B cell (primary cell): ENCODE measurements around the gene CACYBP. TPM values are rescaled to one million over a fixed set of nuclear protein-coding genes. Genes with fewer than 3 reads are reported as not detected.

ENCODE experiments used
- ATAC-seq: fragments of 200-7000 bp; cut with Tn5 transposase; one replicate; pipeline ENCODE4 v1.10.0; 2021; ENCODE audit warnings: low read depth, mild to moderate bottlenecking, moderate number of reproducible peaks, moderate library complexity
- CTCF ChIA-PET: fragments of 350-600 bp; sonication (Branson Sonifier 250); formaldehyde crosslinking; loops from one replicate; lab custom pipeline; 2021; ENCODE audit warnings: antibody characterized with exemption, inconsistent platforms; lab: Charles Lee
- POLR2A ChIA-PET: fragments of 350-600 bp; sonication (Branson Sonifier 250); formaldehyde crosslinking; loops from one replicate; lab custom pipeline; 2021; ENCODE audit warnings: antibody characterized with exemption; lab: Charles Lee
- DNase-seq: peaks from one replicate; pipeline ENCODE4 v3.0.0; 2013
- H2AFZ ChIP-seq: 2 replicates; pipeline ENCODE4 v1.6.1; 2012; ENCODE audit warnings: mild to moderate bottlenecking, low read depth, low read length; ENCODE audit not compliant: insufficient read depth, poor library complexity, severe bottlenecking
- H3K27ac ChIP-seq, 2 donors: 1 replicate in 1 of 2; 2 replicates in 1 of 2; pipeline ENCODE4 v1.5.1; 2012 to 2013; ENCODE audit warnings: low read length in 2 of 2, mild to moderate bottlenecking in 2 of 2, moderate library complexity in 1 of 2
- H3K27me3 ChIP-seq, 4 experiments: fragments of 200-600 bp in 1 of 4; sonication (generic) in 1 of 4; replicated peaks in 1 of 4; 1 replicate in 2 of 4; 2 replicates in 2 of 4; pipeline versions ENCODE4 v1.6.1 to v1.7.0; 2013 to 2016; ENCODE audit warnings: low read length in 3 of 4, mild to moderate bottlenecking in 2 of 4, mixed read lengths in 1 of 4, moderate library complexity in 1 of 4; ENCODE audit not compliant: insufficient read depth in 4 of 4, control insufficient read depth in 3 of 4; ENCODE audit errors: control extremely low read depth in 1 of 4
- H3K36me3 ChIP-seq, 2 experiments: replicated peaks in 1 of 2; 1 replicate in 1 of 2; 2 replicates in 1 of 2; pipeline versions ENCODE4 v1.6.1 to v1.7.1; 2013; ENCODE audit warnings: low read length in 1 of 2; ENCODE audit not compliant: insufficient read depth in 2 of 2, control insufficient read depth in 1 of 2; ENCODE audit errors: control extremely low read depth in 1 of 2, extremely low read depth in 1 of 2
- H3K4me1 ChIP-seq, 2 donors: fragments of 200-600 bp in 1 of 2; sonication (generic) in 1 of 2; 1 replicate in 1 of 2; 2 replicates in 1 of 2; pipeline versions ENCODE4 v1.5.1 to v1.6.1; 2013 to 2017; ENCODE audit warnings: low read length in 2 of 2; ENCODE audit not compliant: control insufficient read depth in 2 of 2, insufficient read depth in 2 of 2
- H3K4me2 ChIP-seq: replicated peaks from 2 replicates; pipeline ENCODE3; 2012; ENCODE audit warnings: mild to moderate bottlenecking, low read depth, low read length; ENCODE audit not compliant: poor library complexity, severe bottlenecking
- H3K4me3 ChIP-seq, 5 experiments: fragments of 200-600 bp in 1 of 5; sonication (generic) in 1 of 5; 1 replicate in 3 of 5; 2 replicates in 2 of 5; pipeline versions ENCODE4 v1.5.1 to v1.7.0; 2011 to 2016; ENCODE audit warnings: low read length in 4 of 5, mild to moderate bottlenecking in 4 of 5, low read depth in 2 of 5, control low read depth in 1 of 5, moderate library complexity in 1 of 5; ENCODE audit not compliant: insufficient read depth in 1 of 5; ENCODE audit errors: control extremely low read depth in 1 of 5, extremely low read depth in 1 of 5
- H3K79me2 ChIP-seq: fragments of 200-600 bp; sonication (generic); one replicate; pipeline ENCODE4 v1.6.0; 2016; ENCODE audit warnings: low read length; ENCODE audit not compliant: control insufficient read depth, insufficient read depth
- H3K9ac ChIP-seq: fragments of 200-600 bp; sonication (generic); 2 replicates; pipeline ENCODE4 v1.6.1; 2017; ENCODE audit warnings: mild to moderate bottlenecking, low read length, moderate library complexity
- H3K9me3 ChIP-seq, 3 donors: one replicate each; pipeline versions ENCODE4 v1.6.1 to v1.7.1; 2013; ENCODE audit warnings: low read length in 2 of 3; ENCODE audit not compliant: control insufficient read depth in 2 of 3, insufficient read depth in 1 of 3; ENCODE audit errors: control extremely low read depth in 1 of 3
- H4K20me1 ChIP-seq: 2 replicates; pipeline ENCODE4 v1.6.0; 2012; ENCODE audit warnings: mild to moderate bottlenecking, low read length; ENCODE audit not compliant: insufficient read depth, control insufficient read depth, poor library complexity, severe bottlenecking
- H3K27ac Mint-ChIP-seq: one replicate; pipeline ENCODE4 v1.8.0; 2021; ENCODE audit warnings: mixed read lengths
- H3K27me3 Mint-ChIP-seq: one replicate; pipeline ENCODE4 v1.8.0; 2021; ENCODE audit warnings: mixed read lengths
- H3K4me1 Mint-ChIP-seq: one replicate; pipeline ENCODE4 v1.8.0; 2021; ENCODE audit warnings: mixed read lengths
- H3K4me3 Mint-ChIP-seq: one replicate; pipeline ENCODE4 v1.8.0; 2021; ENCODE audit warnings: mixed read lengths
- H3K9me3 Mint-ChIP-seq: one replicate; pipeline ENCODE4 v1.8.0; 2022; ENCODE audit warnings: mixed read lengths; ENCODE audit not compliant: insufficient read depth
- CTCF ChIP-seq: fragments of 200-600 bp; IDR thresholded peaks from one replicate; pipeline ENCODE4 v1.8.0; 2022; ENCODE audit warnings: antibody characterized with exemption, mild to moderate bottlenecking
- EZH2 ChIP-seq: IDR thresholded peaks from 2 replicates; pipeline ENCODE4 v1.6.1; 2012; ENCODE audit warnings: borderline replicate concordance, low read depth, mild to moderate bottlenecking, moderate library complexity, low read length; ENCODE audit not compliant: insufficient read depth, poor library complexity, severe bottlenecking
- intact Hi-C: fragments of 100-400 bp; cut with micrococcal nuclease; formaldehyde crosslinking; loops from one replicate; pipeline ENCODE4 v1.10.0; 2022
- polyA plus RNA-seq: library from polyadenylated mRNA; depleted of rRNA; stranded (reverse); fragments of >200 nt; gene quantifications from 2 replicates; pipeline ENCODE4 v1.2.3, GENCODE V29; 2012
- total RNA-seq, 2 donors: library from RNA; stranded (reverse); fragments of 120-200 nt in 1 of 2; gene quantifications; 1 replicate in 1 of 2; 2 replicates in 1 of 2; pipeline versions ENCODE4 v1.2.3 to v1.2.4, GENCODE V29; 2013 to 2022

CACYBP gene
- total and polyA plus RNA-seq, 2 donors (not counting 1 experiment from before 2014, with no cell fraction given), result 16.2 to 71.1 TPM

GRCh38 chr1:174956976-174957375 is 42.8 kb upstream of the CACYBP start:
- ATAC-seq (no peak), DNase-seq (no peak)
- intact Hi-C loops, result no loop called here
- H3K27me3 Mint-ChIP-seq, result no peaks in the 10 kb centered on the region
- CTCF ChIA-PET, result no interaction called here
- Histone ChIP-seq H4K20me1 (no peaks in the 10 kb centered on the region), H2AFZ (no peak overlapping the region), H3K4me1 (peaks cover 27 to 37% of the 10 kb centered on the region in 2 donors), H3K4me2 (no peak overlapping the region), H3K9ac (no peak overlapping the region), H3K36me3 (peaks cover 0 to 5% of the 10 kb centered on the region in 2 experiments), H3K9me3 (no peaks in the 10 kb centered on the region), H3K27ac (no peak overlapping the region), H3K79me2 (no peaks in the 10 kb centered on the region), H3K27me3 (no peaks in the 10 kb centered on the region), H3K4me3 (no peak overlapping the region)
- POLR2A ChIA-PET, result no interaction called here
- H3K9me3 Mint-ChIP-seq, result no peaks in the 10 kb centered on the region
- H3K4me3 Mint-ChIP-seq, result no peak overlapping the region
- TF ChIP-seq CTCF, result no peak
- TF ChIP-seq EZH2, result no peak
- H3K27ac Mint-ChIP-seq, result no peak overlapping the region
- peaks cover 40% of the 10 kb centered on the region for H3K4me1 Mint-ChIP-seq

GRCh38 chr1:174957829-174958228 is 41.9 kb upstream of the CACYBP start:
- ATAC-seq (no peak), DNase-seq (no peak)
- Histone ChIP-seq H3K4me1 (peaks cover 23 to 33% of the 10 kb centered on the region in 2 donors), H3K4me2 (peak overlapping the region; percentile 13), H2AFZ (no peak overlapping the region), H3K27ac (peak overlapping the region in 1 of 2 donors; percentile 15), H3K9ac (no peak overlapping the region), H3K9me3 (no peaks in the 10 kb centered on the region), H4K20me1 (no peaks in the 10 kb centered on the region), H3K4me3 (no peak overlapping the region), H3K36me3 (peaks cover 0 to 5% of the 10 kb centered on the region in 2 experiments), H3K79me2 (no peaks in the 10 kb centered on the region), H3K27me3 (no peaks in the 10 kb centered on the region)
- no peak overlapping the region for H3K4me3 Mint-ChIP-seq
- H3K27me3 Mint-ChIP-seq, result no peaks in the 10 kb centered on the region
- POLR2A ChIA-PET, result no interaction called here
- H3K9me3 Mint-ChIP-seq, result no peaks in the 10 kb centered on the region
- peak overlapping the region; percentile 21 for H3K27ac Mint-ChIP-seq
- H3K4me1 Mint-ChIP-seq, result peaks cover 40% of the 10 kb centered on the region
- intact Hi-C loops, result no loop called here
- TF ChIP-seq CTCF (no peak), EZH2 (no peak)
- CTCF ChIA-PET, result interaction anchor here (0.8 kb wide), 1 partner anchor 25 kb away, joined by 3 read pairs; no protein-coding TSS in a partner anchor
